Endometrial microvascular endothelial cells (primary cell): Measurements from ENCODE around the gene PCDHB14. TPM values are rescaled to one million over a fixed set of nuclear protein-coding genes. Genes with fewer than 3 reads are reported as not detected.
"Not testable (repeated sequence)": the region's sequence is repeated elsewhere in the genome, so short reads cannot be mapped to it uniquely, and the experiment has no call there.

Source experiments
- in situ Hi-C: cut with HindIII; loops from 2 replicates; pipeline ENCODE4 v1.10.0; 2017; ENCODE audit warnings: low sequenced_read_pairs, low pct_unique_long_range_greater_than_20kb; ENCODE audit errors: inconsistent ontology term
- total RNA-seq: library from RNA; depleted of rRNA; stranded (reverse); fragments of >200 nt; gene quantifications from one replicate; pipeline ENCODE4 v1.2.3, GENCODE V29; 2015; ENCODE audit errors: inconsistent ontology term

The PCDHB14 gene
- total RNA-seq = 0.37 TPM

DNA sequence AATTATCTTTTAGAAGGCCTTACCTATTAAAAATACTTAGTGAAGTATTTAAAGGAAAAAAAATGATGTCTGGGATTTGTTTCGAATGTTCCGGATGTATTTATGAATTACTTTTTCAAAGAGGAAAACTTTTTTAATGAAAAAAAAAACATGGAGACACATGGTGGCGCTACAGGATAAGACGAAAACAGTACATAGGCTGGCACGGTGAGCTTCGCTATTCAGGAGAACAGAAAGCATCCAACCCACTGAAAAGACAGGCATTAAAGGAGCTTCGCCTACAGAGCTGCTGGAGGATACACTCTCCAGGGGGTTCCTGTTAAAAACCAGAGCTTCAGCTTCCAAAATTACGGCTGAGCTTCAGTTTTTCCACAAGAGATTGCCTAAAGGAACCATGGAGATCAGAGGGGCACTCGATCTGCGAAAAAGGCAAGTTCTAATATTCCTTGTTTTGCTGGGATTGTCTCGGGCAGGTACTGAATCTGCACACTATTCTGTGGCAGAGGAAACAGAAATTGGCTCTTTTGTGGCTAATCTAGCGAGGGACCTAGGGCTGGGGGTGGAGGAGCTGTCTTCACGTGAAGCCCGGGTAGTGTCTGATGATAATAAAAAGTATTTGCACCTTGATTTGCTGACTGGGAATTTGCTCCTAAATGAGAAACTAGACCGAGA lies at the start of gene PCDHB14:
Gene PCDHB14, plus strand, starts transcription at position 232 of the 672 bp plus-strand sequence. Its CDS starts 163 bp downstream, at position 395.
- in situ Hi-C loops = no loop called here

GRCh38 chr5:141174291-141175104 lies 48.6 kb upstream of the PCDHB14 start:
- in situ Hi-C loops = not testable (repeated sequence)

DNA sequence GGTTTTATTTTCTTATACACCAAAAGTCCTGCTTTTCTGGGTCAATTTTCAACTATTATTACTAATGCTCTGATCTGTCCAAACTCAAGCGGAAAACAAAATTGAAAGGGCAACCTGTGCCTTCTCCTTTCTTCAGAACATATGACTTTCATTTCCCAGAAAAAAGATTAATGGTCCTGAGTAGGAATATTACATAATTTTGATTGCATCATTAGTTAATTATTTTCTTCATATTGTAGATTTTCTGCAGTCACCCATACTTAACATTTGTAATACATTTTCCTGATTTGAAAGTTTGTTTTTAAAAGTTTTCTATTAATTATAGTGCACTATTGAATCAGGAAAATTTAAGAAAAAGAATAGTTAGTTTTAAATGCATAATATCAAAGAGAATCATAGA lies 47.2 kb upstream of the PCDHB14 start:
- in situ Hi-C loops = no loop called here

- in situ Hi-C loops = not testable (repeated sequence)
These were observed 45.5 kb upstream of the PCDHB14 start, which contains the start of gene PCDHB8 for GRCh38 chr5:141177577-141178191. TSS of gene PCDHB8 (plus strand) at chr5:141177790. CDS start at chr5:141178035, 245 bp downstream.

GRCh38 chr5:141179371-141179770 lies 43.8 kb upstream of the PCDHB14 start:
- in situ Hi-C loops = not testable (repeated sequence)

- in situ Hi-C loops = not testable (repeated sequence)
These were observed 43.3 kb upstream of the PCDHB14 start for GRCh38 chr5:141179876-141180275.

- in situ Hi-C loops = no loop called here
These were observed 42.8 kb upstream of the PCDHB14 start for GRCh38 chr5:141180313-141180712.

DNA sequence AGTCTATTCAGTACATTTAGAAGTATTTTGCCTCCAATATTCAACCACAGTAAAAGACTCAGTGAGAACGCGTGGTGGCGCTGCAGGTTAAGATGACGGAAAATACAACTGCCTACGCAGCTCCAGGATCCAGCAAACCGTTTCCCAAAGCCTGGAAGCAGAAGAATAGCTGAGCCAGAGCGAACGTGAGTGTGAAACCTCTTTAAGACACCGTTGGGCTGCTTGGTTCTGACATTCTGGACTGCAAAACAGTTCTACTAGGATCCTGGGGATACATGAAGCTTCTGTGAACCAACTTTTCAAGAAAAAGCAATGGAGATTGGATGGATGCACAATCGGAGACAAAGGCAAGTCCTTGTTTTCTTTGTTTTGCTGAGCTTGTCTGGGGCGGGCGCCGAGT lies 40.9 kb upstream of the PCDHB14 start, which contains the start of gene PCDHB16:
Gene PCDHB16, plus strand, starts transcription at position 140 of the 400 bp plus-strand sequence. Its CDS starts 173 bp downstream, at position 313.
- in situ Hi-C loops = no loop called here

DNA sequence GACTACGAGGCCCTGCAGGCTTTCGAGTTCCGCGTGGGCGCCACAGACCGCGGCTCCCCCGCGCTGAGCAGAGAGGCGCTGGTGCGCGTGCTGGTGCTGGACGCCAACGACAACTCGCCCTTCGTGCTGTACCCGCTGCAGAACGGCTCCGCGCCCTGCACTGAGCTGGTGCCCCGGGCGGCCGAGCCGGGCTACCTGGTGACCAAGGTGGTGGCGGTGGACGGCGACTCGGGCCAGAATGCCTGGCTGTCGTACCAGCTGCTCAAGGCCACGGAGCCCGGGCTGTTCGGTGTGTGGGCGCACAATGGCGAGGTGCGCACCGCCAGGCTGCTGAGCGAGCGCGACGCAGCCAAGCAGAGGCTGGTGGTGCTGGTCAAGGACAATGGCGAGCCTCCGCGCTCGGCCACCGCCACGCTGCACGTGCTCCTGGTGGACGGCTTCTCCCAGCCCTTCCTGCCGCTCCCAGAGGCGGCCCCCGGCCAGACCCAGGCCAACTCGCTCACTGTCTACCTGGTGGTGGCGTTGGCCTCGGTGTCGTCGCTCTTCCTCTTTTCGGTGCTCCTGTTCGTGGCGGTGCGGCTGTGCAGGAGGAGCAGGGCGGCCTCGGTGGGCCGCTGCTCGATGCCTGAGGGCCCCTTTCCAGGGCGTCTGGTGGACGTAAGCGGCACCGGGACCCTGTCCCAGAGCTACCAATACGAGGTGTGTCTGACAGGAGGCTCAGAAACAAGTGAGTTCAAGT lies 38.9 kb upstream of the PCDHB14 start:
- in situ Hi-C loops = not testable (repeated sequence)

DNA sequence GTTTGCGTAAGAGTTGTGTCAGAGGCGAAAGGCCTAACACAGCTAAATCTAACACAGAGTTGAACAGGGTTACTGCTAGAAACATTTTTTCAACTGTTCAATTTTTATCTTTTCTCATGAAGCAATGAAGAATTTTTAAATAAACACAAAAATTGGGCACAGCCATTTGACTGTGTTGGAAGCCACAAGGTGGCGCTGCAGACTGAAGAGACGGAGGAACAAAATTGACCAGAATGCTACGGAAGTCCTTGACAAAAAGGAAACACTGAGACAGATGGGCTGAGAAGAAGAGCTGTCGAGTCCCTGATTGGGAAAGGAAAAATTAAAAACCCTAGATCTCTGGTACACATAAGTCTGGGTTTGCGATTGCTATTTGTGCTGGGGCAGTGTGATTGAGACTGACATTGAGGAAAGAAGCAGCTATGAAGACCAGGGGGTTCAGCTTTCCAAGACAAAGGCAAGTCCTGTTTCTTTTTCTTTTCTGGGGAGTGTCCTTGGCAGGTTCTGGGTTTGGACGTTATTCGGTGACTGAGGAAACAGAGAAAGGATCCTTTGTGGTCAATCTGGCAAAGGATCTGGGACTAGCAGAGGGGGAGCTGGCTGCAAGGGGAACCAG lies 36.1 kb upstream of the PCDHB14 start, which contains the start of gene PCDHB9:
Gene PCDHB9, plus strand, starts transcription at position 265 of the 616 bp plus-strand sequence. Its CDS starts 158 bp downstream, at position 423.
- in situ Hi-C loops = no loop called here

DNA sequence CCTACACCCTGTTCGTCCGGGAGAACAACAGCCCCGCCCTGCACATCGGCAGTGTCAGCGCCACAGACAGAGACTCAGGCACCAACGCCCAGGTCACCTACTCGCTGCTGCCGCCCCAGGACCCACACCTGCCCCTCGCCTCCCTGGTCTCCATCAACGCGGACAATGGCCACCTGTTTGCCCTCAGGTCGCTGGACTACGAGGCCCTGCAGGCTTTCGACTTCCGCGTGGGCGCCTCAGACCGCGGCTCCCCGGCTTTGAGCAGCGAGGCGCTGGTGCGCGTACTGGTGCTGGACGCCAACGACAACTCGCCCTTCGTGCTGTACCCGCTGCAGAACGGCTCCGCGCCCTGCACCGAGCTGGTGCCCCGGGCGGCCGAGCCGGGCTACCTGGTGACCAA lies 34.5 kb upstream of the PCDHB14 start:
- in situ Hi-C loops = not testable (repeated sequence)

- in situ Hi-C loops = not testable (repeated sequence)
These were observed 34.0 kb upstream of the PCDHB14 start for GRCh38 chr5:141189131-141189530.

GRCh38 chr5:141192110-141192725 lies 30.9 kb upstream of the PCDHB14 start, which contains the start of gene PCDHB10:
TSS of gene PCDHB10 (plus strand) at chr5:141192353. CDS start at chr5:141192553, 200 bp downstream.
- in situ Hi-C loops = no loop called here

GRCh38 chr5:141194332-141194731 lies 28.8 kb upstream of the PCDHB14 start:
- in situ Hi-C loops = not testable (repeated sequence)

GRCh38 chr5:141196363-141196762 lies 26.8 kb upstream of the PCDHB14 start:
- in situ Hi-C loops = no loop called here

DNA sequence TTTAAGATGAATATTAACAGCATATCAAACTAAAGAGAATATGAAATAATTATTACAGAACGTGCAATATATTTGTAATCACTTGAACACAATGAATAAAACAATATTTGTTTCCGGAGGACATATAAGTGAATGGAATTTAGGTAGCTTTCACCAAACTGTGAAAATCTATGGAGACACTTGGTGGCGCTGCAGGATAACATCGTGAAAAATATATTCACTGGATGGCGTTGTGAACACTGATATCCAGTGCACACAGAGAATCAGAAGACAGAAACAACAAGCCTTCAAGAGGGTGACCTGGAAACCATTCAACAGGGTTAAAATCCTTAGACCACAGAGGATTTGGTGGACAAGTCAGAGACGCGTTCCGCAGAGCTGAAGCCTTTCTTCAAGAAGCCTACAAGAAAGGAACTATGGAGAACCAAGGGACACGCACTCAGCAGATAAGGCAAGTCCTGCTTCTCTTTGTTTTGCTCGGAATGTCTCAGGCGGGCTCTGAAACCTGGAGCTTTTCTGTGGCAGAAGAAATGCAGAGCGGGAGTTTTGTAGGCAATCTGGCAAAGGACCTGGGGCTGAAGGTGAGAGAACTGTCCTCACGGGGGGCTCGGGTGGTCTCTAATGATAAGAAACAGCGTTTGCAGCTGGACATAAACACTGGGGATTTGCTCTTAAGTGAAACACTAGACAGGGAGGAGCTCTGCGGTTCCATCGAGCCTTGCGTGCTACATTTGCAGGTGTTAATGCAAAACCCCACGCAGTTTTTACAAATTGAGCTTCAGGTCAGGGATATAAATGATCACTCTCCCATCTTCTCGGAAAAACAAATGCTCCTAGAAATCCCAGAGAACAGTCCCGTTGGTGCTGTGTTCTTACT lies 23.5 kb upstream of the PCDHB14 start, which contains the start of gene PCDHB11:
Gene PCDHB11, plus strand, starts transcription at position 269 of the 877 bp plus-strand sequence. Its CDS starts 148 bp downstream, at position 417.
- in situ Hi-C loops = no loop called here

- in situ Hi-C loops = not testable (repeated sequence)
These were observed 22.0 kb upstream of the PCDHB14 start for GRCh38 chr5:141201126-141201525.
